Peyer's patch (tissue), 4 donors: ENCODE results near the gene USP30.

Experiments
- POLR2A ChIP-seq, 2 donors: fragments of 450-650 bp; IDR thresholded peaks; one replicate each; pipeline ENCODE4 v1.5.1; 2017; ENCODE audit warnings: antibody characterized with exemption in 2 of 2, mild to moderate bottlenecking in 2 of 2, moderate library complexity in 2 of 2
- TF ChIP-seq, protein P1 (sequence below), 6 experiments: fragments of 450-650 bp in 4 of 6; fragments of 200-600 bp in 2 of 6; sonication (generic) in 1 of 6; IDR thresholded peaks; one replicate each; pipeline ENCODE4 v1.5.1; 2017 to 2019; ENCODE audit warnings: antibody characterized with exemption in 6 of 6, mild to moderate bottlenecking in 3 of 6, moderate library complexity in 1 of 6

DNA sequence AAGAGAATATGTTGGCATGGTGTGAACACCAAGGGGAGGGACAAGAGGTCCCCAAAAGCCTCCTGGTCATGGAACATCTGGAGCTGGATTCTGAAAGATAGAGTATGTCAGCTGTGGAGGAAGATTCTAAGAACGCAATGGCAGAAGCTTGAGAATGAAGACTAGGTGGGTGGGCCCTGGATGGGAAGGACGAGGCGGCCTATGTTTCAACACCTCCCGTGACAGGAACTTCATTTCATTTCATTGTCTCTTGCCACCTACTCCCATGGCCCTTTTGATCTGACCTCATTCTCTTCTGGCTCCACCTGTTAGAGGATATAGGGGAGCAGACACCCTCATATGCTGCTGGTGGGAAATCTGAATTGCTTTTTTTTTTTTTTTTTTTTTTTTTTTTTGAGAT, 48.4 kb downstream of the USP30 start:
- TF ChIP-seq, protein P1, sequence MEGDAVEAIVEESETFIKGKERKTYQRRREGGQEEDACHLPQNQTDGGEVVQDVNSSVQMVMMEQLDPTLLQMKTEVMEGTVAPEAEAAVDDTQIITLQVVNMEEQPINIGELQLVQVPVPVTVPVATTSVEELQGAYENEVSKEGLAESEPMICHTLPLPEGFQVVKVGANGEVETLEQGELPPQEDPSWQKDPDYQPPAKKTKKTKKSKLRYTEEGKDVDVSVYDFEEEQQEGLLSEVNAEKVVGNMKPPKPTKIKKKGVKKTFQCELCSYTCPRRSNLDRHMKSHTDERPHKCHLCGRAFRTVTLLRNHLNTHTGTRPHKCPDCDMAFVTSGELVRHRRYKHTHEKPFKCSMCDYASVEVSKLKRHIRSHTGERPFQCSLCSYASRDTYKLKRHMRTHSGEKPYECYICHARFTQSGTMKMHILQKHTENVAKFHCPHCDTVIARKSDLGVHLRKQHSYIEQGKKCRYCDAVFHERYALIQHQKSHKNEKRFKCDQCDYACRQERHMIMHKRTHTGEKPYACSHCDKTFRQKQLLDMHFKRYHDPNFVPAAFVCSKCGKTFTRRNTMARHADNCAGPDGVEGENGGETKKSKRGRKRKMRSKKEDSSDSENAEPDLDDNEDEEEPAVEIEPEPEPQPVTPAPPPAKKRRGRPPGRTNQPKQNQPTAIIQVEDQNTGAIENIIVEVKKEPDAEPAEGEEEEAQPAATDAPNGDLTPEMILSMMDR (IDR thresholded peaks at IDR 0.05): no peak
- no peak for TF ChIP-seq POLR2A (IDR thresholded peaks at IDR 0.05)
